CD4-positive, alpha-beta T cell treated with Interferon alpha-2 for 1 hour (primary cell): ENCODE results near the gene RECQL5.
"Not testable (repeated sequence)": the region's sequence is repeated elsewhere in the genome, so short reads cannot be mapped to it uniquely, and the experiment has no call there.

Source experiments
- DNase-seq, 2 donors: peaks; one replicate each; pipeline ENCODE4 v3.0.0-alpha.2; 2020 to 2022

RECQL5 gene

GRCh38 chr17:75645889-75646637 lies 20.9 kb downstream of the RECQL5 start:
- peak in 1 of 2 donors; percentile 29 for DNase-seq

- no peak for DNase-seq
Measured at GRCh38 chr17:75645501-75645888, 21.5 kb downstream of the RECQL5 start.

GRCh38 chr17:75643643-75644017 lies 23.3 kb downstream of the RECQL5 start:
- no peak for DNase-seq

- DNase-seq, result no peak
Measured at GRCh38 chr17:75642784-75643642, 23.9 kb downstream of the RECQL5 start.

GRCh38 chr17:75642182-75642783 lies 24.7 kb downstream of the RECQL5 start:
- DNase-seq, result no peak

GRCh38 chr17:75641343-75641742 lies 25.6 kb downstream of the RECQL5 start:
- no peak for DNase-seq

- DNase-seq, result no peak
Measured at GRCh38 chr17:75640556-75641119, 26.3 kb downstream of the RECQL5 start.

- no peak for DNase-seq
Measured at GRCh38 chr17:75639771-75640555, 27.0 kb downstream of the RECQL5 start.

- DNase-seq, result no peak
Measured at GRCh38 chr17:75639327-75639726, 27.6 kb downstream of the RECQL5 start.

- DNase-seq, result no peak
Measured at GRCh38 chr17:75638893-75639292, 28.1 kb downstream of the RECQL5 start.

- DNase-seq, result not testable (repeated sequence)
Measured at GRCh38 chr17:75638039-75638438, 28.9 kb downstream of the RECQL5 start.

- no peak for DNase-seq
Measured at GRCh38 chr17:75637551-75637950, 29.4 kb downstream of the RECQL5 start.

- DNase-seq, result no peak
Measured at GRCh38 chr17:75637143-75637538, 29.8 kb downstream of the RECQL5 start.

- DNase-seq, result no peak
Measured at GRCh38 chr17:75636381-75637142, 30.4 kb downstream of the RECQL5 start.

- no peak for DNase-seq
Measured at GRCh38 chr17:75635610-75636202, 31.2 kb downstream of the RECQL5 start.

- no peak for DNase-seq
Measured at GRCh38 chr17:75634754-75635609, 32.0 kb downstream of the RECQL5 start.

- no peak for DNase-seq
Measured at GRCh38 chr17:75634376-75634740, 32.6 kb downstream of the RECQL5 start.

GRCh38 chr17:75633486-75634375 lies 33.2 kb downstream of the RECQL5 start:
- DNase-seq, result peak; percentile 50

- DNase-seq, result peak; percentile 77 to 81
Measured at GRCh38 chr17:75632863-75633485, 34.0 kb downstream of the RECQL5 start, which contains the start of gene SMIM5. Gene SMIM5, plus strand, starts transcription at chr17:75633434. Its CDS starts 6,768 bp downstream, at chr17:75640202.
